K562 (cell line): ENCODE measurements around the gene PNPLA2. TPM values are rescaled to one million over a fixed set of nuclear protein-coding genes. Genes with fewer than 3 reads are reported as not detected.

Experiments used
- KAT8 ChIP-seq: fragments of 450-650 bp; IDR thresholded peaks from 2 replicates; pipeline ENCODE4 v1.6.1; 2016; ENCODE audit warnings: low read depth, mild to moderate bottlenecking
- KDM2B ChIP-seq: fragments of 250-450 bp; sonication (Bioruptor Pico); IDR thresholded peaks from 2 replicates; pipeline ENCODE4 v1.8.0; 2021; ENCODE audit warnings: mild to moderate bottlenecking, moderate library complexity
- MEIS2 ChIP-seq: fragments of 450-650 bp; IDR thresholded peaks from 2 replicates; pipeline ENCODE4 v1.6.1; 2014; ENCODE audit warnings: mild to moderate bottlenecking; ENCODE audit not compliant: partially characterized antibody
- NFRKB ChIP-seq: fragments of 450-650 bp; IDR thresholded peaks from 2 replicates; pipeline ENCODE4 v1.6.1; 2016; ENCODE audit warnings: low read depth
- POLR2A ChIP-seq: fragments of 450-650 bp; conservative IDR thresholded peaks from 2 replicates; pipeline ENCODE4 v1.6.1; 2016
- POLR2G ChIP-seq: fragments of 200-400 bp; formaldehyde crosslinking; IDR thresholded peaks from 2 replicates; pipeline ENCODE4 v1.6.1; 2017; ENCODE audit warnings: low read depth, mild to moderate bottlenecking, antibody characterized with exemption, low read length, moderate library complexity
- SP2 ChIP-seq: IDR thresholded peaks from 2 replicates; pipeline ENCODE4 v1.6.1; 2011; ENCODE audit warnings: mild to moderate bottlenecking, low read depth, low read length, moderate library complexity; ENCODE audit not compliant: poor library complexity, severe bottlenecking; ENCODE audit errors: extremely low read depth
- TAF9B ChIP-seq: fragments of 450-650 bp; IDR thresholded peaks from 2 replicates; pipeline ENCODE4 v1.6.1; 2018; ENCODE audit warnings: mild to moderate bottlenecking; ENCODE audit not compliant: partially characterized antibody
- TARDBP ChIP-seq: fragments of 450-650 bp; IDR thresholded peaks from 2 replicates; pipeline ENCODE4 v1.6.1; 2016
- ZBTB17 ChIP-seq: fragments of 450-650 bp; formaldehyde crosslinking; IDR thresholded peaks from 2 replicates; pipeline ENCODE4 v1.4.0; 2020; ENCODE audit warnings: mild to moderate bottlenecking
- ZKSCAN8 ChIP-seq: fragments of 200-800 bp; sonication (Bioruptor generic); IDR thresholded peaks from 2 replicates; pipeline ENCODE4 v1.6.1; 2016; ENCODE audit warnings: missing genetic modification characterization, missing compliant biosample characterization
- ZNF79 ChIP-seq: fragments of 250-450 bp; sonication (Bioruptor Pico); IDR thresholded peaks from 2 replicates; pipeline ENCODE4 v1.4.0; 2020; ENCODE audit warnings: low read depth, mild to moderate bottlenecking, moderate library complexity
- polyA plus RNA-seq, 8 experiments: library from polyadenylated mRNA; depleted of rRNA in 4 of 8; stranded (reverse) in 5 of 8; unstranded in 3 of 8; fragments of >200 nt; fragmentation: Nextera tagmentation in 2 of 8; fragmentation: Illumina TruSeq in 1 of 8; extraction: Ambion mirVana in 2 of 8; extraction: Trizol in 1 of 8; gene quantifications; 2 replicates each; pipeline versions ENCODE4 v1.2.1 to v1.2.3, GENCODE V29; 2011 to 2014; ENCODE audit warnings: inconsistent platforms in 1 of 8, missing spikeins in 1 of 8
- total RNA-seq, 7 experiments: library from RNA; depleted of rRNA in 6 of 7; stranded (reverse); fragments of >200 nt in 6 of 7; fragmentation: Illumina TruSeq in 2 of 7; extraction: Trizol in 2 of 7; gene quantifications; 2 replicates each; pipeline versions ENCODE4 v1.2.1 to v1.2.3, GENCODE V29; 2011 to 2021; ENCODE audit warnings: low replicate concordance in 1 of 7
- TF ChIP-seq, protein P1 (sequence below): fragments of 450-650 bp; formaldehyde crosslinking; IDR thresholded peaks from 2 replicates; pipeline ENCODE4 v1.4.0; 2022; ENCODE audit warnings: missing genetic modification characterization

PNPLA2 gene
- total and polyA plus RNA-seq, 9 of the 15 experiments (the other 6 are each of a cell fraction or from before 2014, with no cell fraction given) = 0.39 to 87.1 (median 8.4) TPM

DNA sequence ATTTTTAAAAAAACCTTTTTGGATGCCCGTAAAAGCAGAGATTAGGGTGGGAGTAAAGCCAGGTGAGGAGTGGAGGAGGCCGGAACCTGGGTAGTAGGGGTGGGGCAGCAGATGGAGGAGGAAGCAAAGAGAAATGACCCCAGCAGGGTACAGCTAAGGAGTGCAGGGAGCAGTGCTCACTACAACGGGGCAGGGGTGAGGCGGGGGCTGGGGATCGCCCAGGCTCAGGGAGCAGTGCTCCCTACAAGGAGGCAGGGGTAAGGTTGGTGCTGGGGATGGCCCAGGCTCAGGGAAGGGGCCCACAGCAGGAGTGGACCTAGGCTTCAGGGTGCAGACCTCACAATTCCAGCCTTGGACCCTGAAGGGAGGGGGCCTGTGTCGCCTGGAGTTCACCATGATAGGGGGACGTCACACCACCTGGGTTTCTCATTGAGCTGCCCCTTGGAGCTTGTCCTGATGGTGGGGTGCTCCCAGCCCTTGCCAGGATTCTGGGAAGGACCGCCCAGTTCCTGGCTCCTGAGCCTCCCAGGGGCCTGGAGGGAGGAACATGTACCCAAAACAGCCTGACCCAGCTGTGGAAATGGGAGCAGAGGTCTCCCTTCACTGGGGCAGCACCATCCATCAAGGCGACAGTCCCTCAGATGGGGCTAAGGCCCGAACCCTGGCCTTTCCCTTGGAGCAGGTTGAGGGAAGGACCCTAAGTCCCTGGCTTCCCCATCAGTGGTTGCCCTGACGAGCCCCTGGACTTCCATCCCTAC is 2.9 kb upstream of the PNPLA2 start (continued):
- TF ChIP-seq, protein P1, sequence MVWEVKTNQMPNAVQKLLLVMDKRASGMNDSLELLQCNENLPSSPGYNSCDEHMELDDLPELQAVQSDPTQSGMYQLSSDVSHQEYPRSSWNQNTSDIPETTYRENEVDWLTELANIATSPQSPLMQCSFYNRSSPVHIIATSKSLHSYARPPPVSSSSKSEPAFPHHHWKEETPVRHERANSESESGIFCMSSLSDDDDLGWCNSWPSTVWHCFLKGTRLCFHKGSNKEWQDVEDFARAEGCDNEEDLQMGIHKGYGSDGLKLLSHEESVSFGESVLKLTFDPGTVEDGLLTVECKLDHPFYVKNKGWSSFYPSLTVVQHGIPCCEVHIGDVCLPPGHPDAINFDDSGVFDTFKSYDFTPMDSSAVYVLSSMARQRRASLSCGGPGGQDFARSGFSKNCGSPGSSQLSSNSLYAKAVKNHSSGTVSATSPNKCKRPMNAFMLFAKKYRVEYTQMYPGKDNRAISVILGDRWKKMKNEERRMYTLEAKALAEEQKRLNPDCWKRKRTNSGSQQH (CRISPR knock-in tag) = no peak
- TF ChIP-seq POLR2G (0 out of 2 replicates have a peak, but pooled peaks have one; percentile 28), ZBTB17 (no peak), ZKSCAN8 (CRISPR knock-in tag) (no peak), TARDBP (no peak), ZNF79 (CRISPR knock-in tag) (no peak), MEIS2 (peak; percentile 30), KAT8 (no peak), KDM2B (no peak), TAF9B (no peak), POLR2A (0 out of 2 replicates have a peak, but pooled peaks have one; percentile 23), NFRKB (no peak), SP2 (no peak)
